ENCODE measurements around the gene MRGPRE.

MRGPRE gene

GRCh38 chr11:3177931-3178330, 54.3 kb downstream of the MRGPRE start:
- no peak for DNase-seq
